Measurements from ENCODE around the gene GPC5. TPM values are rescaled to one million over a fixed set of nuclear protein-coding genes. Genes with fewer than 3 reads are reported as not detected.
A peak's percentile ranks its signal among the peaks of the same experiment; 100 is the strongest.
"Not testable (repeated sequence)": the region's sequence is repeated elsewhere in the genome, so short reads cannot be mapped to it uniquely, and the experiment has no call there.

Gene GPC5
- total and polyA plus RNA-seq, 9 of the 15 experiments (the other 6 are each of a cell fraction or from before 2014, with no cell fraction given) = 0.18 to 0.27 TPM; not detected in 7

DNA sequence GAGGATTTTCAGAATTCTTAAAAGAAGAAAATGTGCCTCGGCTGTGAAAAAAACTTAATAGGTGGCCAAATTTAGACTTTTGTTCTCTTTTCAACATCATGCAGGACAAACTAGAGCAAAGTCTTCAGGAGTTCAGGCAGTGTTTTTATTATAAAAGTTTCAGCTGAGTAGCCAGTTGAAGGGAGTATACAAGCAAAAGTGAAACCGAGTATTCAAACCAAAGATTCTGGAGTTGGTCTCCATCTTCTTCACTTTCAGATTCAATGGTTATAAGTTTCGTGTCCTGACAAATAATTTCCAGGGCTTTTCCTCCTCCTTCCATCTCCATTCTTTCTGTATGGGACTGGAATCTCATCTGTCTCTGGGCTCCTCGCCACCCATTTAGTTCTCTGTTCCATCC, 379.7 kb downstream of the GPC5 start (continued):
- TF ChIP-seq CBFB (CRISPR knock-in tag; IDR thresholded peaks at IDR 0.05) = no peak

DNA sequence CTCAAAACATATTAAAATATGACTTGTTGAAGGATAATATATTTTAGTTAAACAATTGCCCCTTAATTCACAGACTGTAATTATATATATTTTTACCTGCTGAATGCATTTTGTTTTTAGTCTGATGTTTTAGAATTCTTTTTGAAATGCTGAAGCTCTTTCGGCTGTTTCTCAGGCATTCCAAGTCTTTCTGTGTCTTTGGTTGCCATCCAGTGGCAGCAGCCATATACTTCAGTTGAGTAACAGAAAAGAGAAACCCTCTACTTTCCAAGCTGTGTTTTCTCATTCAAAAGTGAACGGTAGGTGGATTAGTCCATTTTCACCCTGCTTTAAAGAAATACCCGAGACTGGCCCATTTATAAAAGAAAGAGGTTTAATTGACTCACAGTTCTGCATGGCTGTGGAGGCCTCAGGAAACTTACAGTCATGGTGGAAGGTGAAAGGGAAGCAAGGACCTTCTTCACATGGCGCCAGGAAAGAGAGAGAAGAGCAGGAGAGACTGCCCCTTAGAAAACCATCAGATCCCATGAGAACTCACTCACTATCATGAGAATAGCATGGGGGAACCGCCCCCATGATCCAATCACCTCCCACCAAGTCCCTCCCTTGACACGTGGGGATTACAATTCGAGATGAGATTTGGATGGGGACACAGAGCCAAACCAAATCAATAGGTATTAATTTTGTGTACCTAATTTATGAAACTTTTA, 383.7 kb downstream of the GPC5 start:
- H4K20me1 ChIP-seq (replicated peaks; ENCODE audit: control insufficient read depth, insufficient read depth, low read length); POLR2A ChIA-PET; H3K4me2 ChIP-seq (ENCODE audit: insufficient read depth, low read length); H3K9ac ChIP-seq (ENCODE audit: insufficient read depth in 1 of 2, low read depth in 2 of 2, low read length in 2 of 2); H2AFZ ChIP-seq (ENCODE audit: low read depth, low read length); H3K9me3 ChIP-seq (replicated peaks; ENCODE audit: control insufficient read depth, insufficient read depth, low read depth, low read length); H3K36me3 ChIP-seq (ENCODE audit: control insufficient read depth, insufficient read depth, low read length); H3K4me3 ChIP-seq; BruUV-seq (replicated peaks); H3K4me1 ChIP-seq (replicated peaks in 1 of 2; ENCODE audit: control insufficient read depth in 2 of 2, insufficient read depth in 2 of 2, low read length in 2 of 2); H3K79me2 ChIP-seq (ENCODE audit: control insufficient read depth, insufficient read depth, low read length); in situ Hi-C loops (cut with MboI); FAIRE-seq; H3K9me1 ChIP-seq (ENCODE audit: control insufficient read depth, insufficient read depth, low read length); H3K27me3 ChIP-seq (ENCODE audit: control insufficient read depth in 2 of 2, insufficient read depth in 2 of 2, low read length in 2 of 2); intact Hi-C loops (cut with micrococcal nuclease); ATAC-seq; H3K27ac ChIP-seq (ENCODE audit: extremely low read depth, low read depth, low read length): not testable (repeated sequence)
- WGBS (ENCODE audit: insufficient coverage, low coverage, missing lambda C conversion rate) = under 1% methylated on average over 7 of the region's 7 CpGs
- CTCF ChIA-PET (ENCODE audit: low intra/inter-chr PET ratio) = interaction anchor here (0.7 kb wide), 1 partner anchor 704 kb away, joined by 3 read pairs; no protein-coding TSS in a partner anchor
- peak in 1 of 4 experiments; percentile 23 for DNase-seq (ENCODE audit: extremely low read depth in 1 of 4, low spot score in 3 of 4)
- TF ChIP-seq, protein P1, sequence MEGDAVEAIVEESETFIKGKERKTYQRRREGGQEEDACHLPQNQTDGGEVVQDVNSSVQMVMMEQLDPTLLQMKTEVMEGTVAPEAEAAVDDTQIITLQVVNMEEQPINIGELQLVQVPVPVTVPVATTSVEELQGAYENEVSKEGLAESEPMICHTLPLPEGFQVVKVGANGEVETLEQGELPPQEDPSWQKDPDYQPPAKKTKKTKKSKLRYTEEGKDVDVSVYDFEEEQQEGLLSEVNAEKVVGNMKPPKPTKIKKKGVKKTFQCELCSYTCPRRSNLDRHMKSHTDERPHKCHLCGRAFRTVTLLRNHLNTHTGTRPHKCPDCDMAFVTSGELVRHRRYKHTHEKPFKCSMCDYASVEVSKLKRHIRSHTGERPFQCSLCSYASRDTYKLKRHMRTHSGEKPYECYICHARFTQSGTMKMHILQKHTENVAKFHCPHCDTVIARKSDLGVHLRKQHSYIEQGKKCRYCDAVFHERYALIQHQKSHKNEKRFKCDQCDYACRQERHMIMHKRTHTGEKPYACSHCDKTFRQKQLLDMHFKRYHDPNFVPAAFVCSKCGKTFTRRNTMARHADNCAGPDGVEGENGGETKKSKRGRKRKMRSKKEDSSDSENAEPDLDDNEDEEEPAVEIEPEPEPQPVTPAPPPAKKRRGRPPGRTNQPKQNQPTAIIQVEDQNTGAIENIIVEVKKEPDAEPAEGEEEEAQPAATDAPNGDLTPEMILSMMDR (IDR thresholded peaks at IDR 0.05 in 2 of 3, conservative IDR thresholded peaks at IDR 0.05 in 1 of 3; ENCODE audit: insufficient read depth in 2 of 3, low read depth in 1 of 3, low read length in 3 of 3) = peak in 2 of 3 experiments; percentile 17 to 27; a peak in 3 of 6 replicates
- TF ChIP-seq ZNF408 (CRISPR knock-in tag; IDR thresholded peaks at IDR 0.05; ENCODE audit: low read depth) = 0 out of 2 replicates have a peak, but pooled peaks have one; percentile 35
- TF ChIP-seq RAD21 (CRISPR knock-in tag; conservative IDR thresholded peaks at IDR 0.05 in 1 of 2, IDR thresholded peaks at IDR 0.05 in 1 of 2) = peak; percentile 39 to 43; a peak in 3 of 4 replicates
